Cerebellar cortex (tissue), 1 donor: ENCODE measurements around the gene PLA2G4E.

ENCODE experiments used
- DNase-seq: peaks from one replicate; pipeline ENCODE4 v3.0.0-alpha.2; 2015; ENCODE audit warnings: low spot score

Gene PLA2G4E

GRCh38 chr15:41936155-41936554 is 84.7 kb downstream of the PLA2G4E start:
- DNase-seq, result no peak

GRCh38 chr15:41935566-41936020 is 85.2 kb downstream of the PLA2G4E start:
- DNase-seq, result no peak

- DNase-seq, result no peak
Observed at GRCh38 chr15:41934843-41935242, 86.0 kb downstream of the PLA2G4E start.

GRCh38 chr15:41933771-41934170 is 87.1 kb downstream of the PLA2G4E start:
- no peak for DNase-seq

- no peak for DNase-seq
Observed at GRCh38 chr15:41933326-41933725, 87.5 kb downstream of the PLA2G4E start.

- no peak for DNase-seq
Observed at GRCh38 chr15:41932511-41933289, 88.1 kb downstream of the PLA2G4E start.

- no peak for DNase-seq
Observed at GRCh38 chr15:41932101-41932500, 88.7 kb downstream of the PLA2G4E start.
